ENCODE measurements around the gene TNNI3K.

GRCh38 chr1:74395571-74395970 is 160.4 kb downstream of the TNNI3K start:
- TF ChIP-seq EZH2 (IDR thresholded peaks at IDR 0.05; ENCODE audit: borderline replicate concordance, insufficient read depth, low read length, poor library complexity, severe bottlenecking) = no peak
- no peak for TF ChIP-seq TAF1 (IDR thresholded peaks at IDR 0.05; ENCODE audit: low read depth)
- no peak for TF ChIP-seq EP300 (conservative IDR thresholded peaks at IDR 0.05; ENCODE audit: poor library complexity, severe bottlenecking)
- TF ChIP-seq RAD21 (conservative IDR thresholded peaks at IDR 0.05) = no peak
- TF ChIP-seq POLR2AphosphoS5 (IDR thresholded peaks at IDR 0.05) = no peak
- TF ChIP-seq CTCF (IDR thresholded peaks at IDR 0.05; ENCODE audit: poor library complexity, severe bottlenecking) = no peak

Data from neural cell (in vitro differentiated cells).